GM06990 (cell line): ENCODE measurements around the gene DNASE1.

Experiments used
- DNase-seq: peaks from one replicate; pipeline ENCODE4 v3.0.0-alpha.2; 2011; ENCODE audit not compliant: insufficient read length; ENCODE audit errors: extremely low read depth
- H3K27me3 ChIP-seq: replicated peaks from 2 replicates; pipeline ENCODE4 v1.6.0; 2011; ENCODE audit warnings: low read length; ENCODE audit not compliant: control insufficient read depth, insufficient read depth
- H3K36me3 ChIP-seq: 2 replicates; pipeline ENCODE4 v1.5.1; 2011; ENCODE audit warnings: low read length; ENCODE audit not compliant: control insufficient read depth, insufficient read depth
- H3K4me3 ChIP-seq: replicated peaks from 2 replicates; pipeline ENCODE4 v1.5.1; 2011; ENCODE audit warnings: low read depth, mild to moderate bottlenecking, control low read depth, low read length
- CTCF ChIP-seq: IDR thresholded peaks from 2 replicates; pipeline ENCODE4 v1.5.1; 2011; ENCODE audit warnings: low read length, control low read depth, mild to moderate bottlenecking, inconsistent platforms; ENCODE audit not compliant: insufficient read depth, poor library complexity, severe bottlenecking

DNASE1 gene

GRCh38 chr16:3609895-3610697 is 44.4 kb upstream of the DNASE1 start:
- no peaks in the 10 kb centered on the region for H3K27me3 ChIP-seq
- peak overlapping the region; percentile 99 for H3K4me3 ChIP-seq
- DNase-seq, result no peak

GRCh38 chr16:3610698-3611145 is 43.8 kb upstream of the DNASE1 start:
- no peak for DNase-seq
- peak overlapping the region; percentile 99 for H3K4me3 ChIP-seq
- TF ChIP-seq CTCF, result no peak
- no peaks in the 10 kb centered on the region for H3K27me3 ChIP-seq
- peaks cover 1% of the 10 kb centered on the region for H3K36me3 ChIP-seq

More at GRCh38 chr16:3609895-3610697, 44.4 kb upstream of the DNASE1 start:
- TF ChIP-seq CTCF, result no peak
- H3K36me3 ChIP-seq, result no peaks in the 10 kb centered on the region; the same call in 1 of the 2 replicates

- no peak for TF ChIP-seq CTCF
- DNase-seq, result peak; percentile 98
- H3K27me3 ChIP-seq, result no peaks in the 10 kb centered on the region
- H3K4me3 ChIP-seq, result peak within 1 kb of the TSS; percentile 99
- peaks cover 1% of the 10 kb centered on the region for H3K36me3 ChIP-seq
These were observed 43.1 kb upstream of the DNASE1 start, which contains the start of gene SLX4 for GRCh38 chr16:3611146-3611975. Gene SLX4, minus strand, starts transcription at chr16:3611606. Its CDS starts 2,642 bp downstream, at chr16:3608964.

GRCh38 chr16:3612510-3613466 is 41.7 kb upstream of the DNASE1 start:
- no peak for DNase-seq
- Histone ChIP-seq H3K27me3 (no peaks in the 10 kb centered on the region), H3K36me3 (peaks cover 1% of the 10 kb centered on the region), H3K4me3 (peak overlapping the region; percentile 99)
- TF ChIP-seq CTCF, result no peak

- no peaks in the 10 kb centered on the region for H3K27me3 ChIP-seq
- DNase-seq, result no peak
- peaks cover 1% of the 10 kb centered on the region for H3K36me3 ChIP-seq
- no peak for TF ChIP-seq CTCF
- H3K4me3 ChIP-seq, result no peak overlapping the region
These were observed 35.7 kb upstream of the DNASE1 start for GRCh38 chr16:3618769-3619141.
